MCF 10A (cell line): ENCODE measurements around the gene PRRT1B. TPM values are rescaled to one million over a fixed set of nuclear protein-coding genes. Genes with fewer than 3 reads are reported as not detected.

Source experiments
- BruUV-seq: library from RNA; stranded (reverse); fragments of 400-500 nt; replicated peaks from 2 replicates; lab custom pipeline; 2021; lab: Mats Ljungman, UMichigan
- CTCF ChIA-PET: fragments of 300-600 bp; sonication (Branson Sonifier 250); formaldehyde crosslinking; extraction: SDS; loops from one replicate; lab custom pipeline; 2021; ENCODE audit warnings: antibody characterized with exemption, inconsistent platforms; lab: Yijun Ruan, JAX
- POLR2A ChIA-PET: fragments of 300-600, 350-650 bp; sonication (Branson Sonifier 250); formaldehyde crosslinking; extraction: SDS; loops from one replicate; lab custom pipeline; 2020; ENCODE audit warnings: antibody characterized with exemption, inconsistent platforms; lab: Yijun Ruan, JAX
- DNase-seq: peaks from one replicate; pipeline ENCODE4 v3.0.0-alpha.2; 2018; ENCODE audit not compliant: unreplicated experiment
- H3K27ac Mint-ChIP-seq: one replicate; pipeline ENCODE4 v1.8.0; 2022; ENCODE audit warnings: mild to moderate bottlenecking, low read depth, mixed read lengths; ENCODE audit not compliant: unreplicated experiment
- H3K27me3 Mint-ChIP-seq: one replicate; pipeline ENCODE4 v1.8.0; 2022; ENCODE audit warnings: mixed read lengths; ENCODE audit not compliant: insufficient read depth, unreplicated experiment
- H3K36me3 Mint-ChIP-seq: one replicate; pipeline ENCODE4 v1.8.0; 2022; ENCODE audit warnings: mild to moderate bottlenecking, moderate library complexity, mixed read lengths; ENCODE audit not compliant: insufficient read depth, unreplicated experiment
- H3K4me1 Mint-ChIP-seq: one replicate; pipeline ENCODE4 v1.8.0; 2022; ENCODE audit warnings: mixed read lengths; ENCODE audit not compliant: insufficient read depth, unreplicated experiment
- H3K4me3 Mint-ChIP-seq: one replicate; pipeline ENCODE4 v1.8.0; 2022; ENCODE audit warnings: mild to moderate bottlenecking, moderate library complexity, mixed read lengths; ENCODE audit not compliant: unreplicated experiment
- H3K9me3 Mint-ChIP-seq: one replicate; pipeline ENCODE4 v1.8.0; 2022; ENCODE audit warnings: mixed read lengths; ENCODE audit not compliant: unreplicated experiment
- CTCF ChIP-seq: fragments of 200-600 bp; IDR thresholded peaks from one replicate; pipeline ENCODE4 v1.8.0; 2022; ENCODE audit warnings: antibody characterized with exemption, mild to moderate bottlenecking; ENCODE audit not compliant: unreplicated experiment
- intact Hi-C: fragments of 100-400 bp; cut with micrococcal nuclease; formaldehyde crosslinking; loops from 2 replicates; pipeline ENCODE4 v1.14.1; 2022
- total RNA-seq: library from RNA; stranded (reverse); gene quantifications from 2 replicates; pipeline ENCODE4 v1.2.3, GENCODE V29; 2022

The PRRT1B gene
- total RNA-seq, 1 experiment from 2014 or later: not detected

- Mint-ChIP-seq H3K36me3 (peaks cover 19% of the 10 kb centered on the region), H3K27ac (no peak overlapping the region), H3K4me1 (no peaks in the 10 kb centered on the region), H3K27me3 (no peaks in the 10 kb centered on the region), H3K4me3 (no peak overlapping the region), H3K9me3 (no peaks in the 10 kb centered on the region)
- POLR2A ChIA-PET: no interaction called here
- CTCF ChIA-PET: interaction anchor here (0.8 to 1.8 kb wide), 3 partner anchors 25 to 155 kb away, joined by 3 to 7 read pairs (median 4); partner anchors contain the start of gene RAPGEF1
- intact Hi-C loops: no loop called here
- no TSS peak for BruUV-seq
- no peak for DNase-seq
- TF ChIP-seq CTCF: no peak
Observed at GRCh38 chr9:131585375-131585774, 40.1 kb downstream of the PRRT1B start.

GRCh38 chr9:131587331-131587730 lies 42.0 kb downstream of the PRRT1B start:
- ChIA-PET POLR2A (no interaction called here), CTCF (interaction anchor here (9.4 kb wide), 1 partner anchor 158 kb away, joined by 151 read pairs; the partner anchor contains the start of gene RAPGEF1)
- no peaks in the 10 kb centered on the region for H3K9me3 Mint-ChIP-seq
- H3K36me3 Mint-ChIP-seq: peaks cover 22% of the 10 kb centered on the region
- H3K27ac Mint-ChIP-seq: no peak overlapping the region
- no TSS peak for BruUV-seq
- peaks cover 4% of the 10 kb centered on the region for H3K4me1 Mint-ChIP-seq
- DNase-seq: no peak
- intact Hi-C loops: no loop called here
- no peaks in the 10 kb centered on the region for H3K27me3 Mint-ChIP-seq
- TF ChIP-seq CTCF: no peak
- no peak overlapping the region for H3K4me3 Mint-ChIP-seq

GRCh38 chr9:131587906-131588305 lies 42.6 kb downstream of the PRRT1B start:
- no peak for DNase-seq
- Mint-ChIP-seq H3K4me1 (peaks cover 4% of the 10 kb centered on the region), H3K36me3 (peaks cover 20% of the 10 kb centered on the region), H3K27ac (no peak overlapping the region), H3K27me3 (no peaks in the 10 kb centered on the region), H3K9me3 (no peaks in the 10 kb centered on the region), H3K4me3 (no peak overlapping the region)
- no peak for TF ChIP-seq CTCF
- no TSS peak for BruUV-seq
- intact Hi-C loops: no loop called here
- POLR2A ChIA-PET: no interaction called here
- CTCF ChIA-PET: interaction anchor here (9.4 kb wide), 1 partner anchor 158 kb away, joined by 151 read pairs; the partner anchor contains the start of gene RAPGEF1

- Mint-ChIP-seq H3K9me3 (no peaks in the 10 kb centered on the region), H3K27ac (no peak overlapping the region), H3K27me3 (no peaks in the 10 kb centered on the region), H3K4me3 (no peak overlapping the region), H3K36me3 (peaks cover 16% of the 10 kb centered on the region), H3K4me1 (peaks cover 4% of the 10 kb centered on the region)
- no peak for TF ChIP-seq CTCF
- intact Hi-C loops: no loop called here
- DNase-seq: no peak
- ChIA-PET POLR2A (no interaction called here), CTCF (interaction anchor here (9.4 kb wide), 1 partner anchor 157 kb away, joined by 151 read pairs; the partner anchor contains the start of gene RAPGEF1)
- BruUV-seq: no TSS peak
Observed at GRCh38 chr9:131588396-131588795, 43.1 kb downstream of the PRRT1B start.
